Adrenal gland (tissue), 5 donors: ENCODE measurements around the gene PRKN.

Experiments used
- POLR2A ChIP-seq, 2 donors: fragments of 450-650 bp; IDR thresholded peaks; one replicate each; pipeline ENCODE4 v1.6.1; 2017; ENCODE audit warnings: antibody characterized with exemption in 2 of 2, mild to moderate bottlenecking in 2 of 2, moderate library complexity in 1 of 2
- TF ChIP-seq, protein P1 (sequence below), 6 experiments: fragments of 450-650 bp in 4 of 6; fragments of 200-600 bp in 2 of 6; sonication (generic) in 1 of 6; IDR thresholded peaks; 1 replicate in 5 of 6; 2 replicates in 1 of 6; pipeline versions ENCODE4 v1.5.1 to v1.8.0; 2016 to 2021; ENCODE audit warnings: antibody characterized with exemption in 6 of 6, mild to moderate bottlenecking in 2 of 6, moderate library complexity in 1 of 6
- donor health status: DM: no; HTN: no; CAD: no.

GRCh38 chr6:162153120-162153519 lies 574.4 kb downstream of the PRKN start:
- TF ChIP-seq, protein P1, sequence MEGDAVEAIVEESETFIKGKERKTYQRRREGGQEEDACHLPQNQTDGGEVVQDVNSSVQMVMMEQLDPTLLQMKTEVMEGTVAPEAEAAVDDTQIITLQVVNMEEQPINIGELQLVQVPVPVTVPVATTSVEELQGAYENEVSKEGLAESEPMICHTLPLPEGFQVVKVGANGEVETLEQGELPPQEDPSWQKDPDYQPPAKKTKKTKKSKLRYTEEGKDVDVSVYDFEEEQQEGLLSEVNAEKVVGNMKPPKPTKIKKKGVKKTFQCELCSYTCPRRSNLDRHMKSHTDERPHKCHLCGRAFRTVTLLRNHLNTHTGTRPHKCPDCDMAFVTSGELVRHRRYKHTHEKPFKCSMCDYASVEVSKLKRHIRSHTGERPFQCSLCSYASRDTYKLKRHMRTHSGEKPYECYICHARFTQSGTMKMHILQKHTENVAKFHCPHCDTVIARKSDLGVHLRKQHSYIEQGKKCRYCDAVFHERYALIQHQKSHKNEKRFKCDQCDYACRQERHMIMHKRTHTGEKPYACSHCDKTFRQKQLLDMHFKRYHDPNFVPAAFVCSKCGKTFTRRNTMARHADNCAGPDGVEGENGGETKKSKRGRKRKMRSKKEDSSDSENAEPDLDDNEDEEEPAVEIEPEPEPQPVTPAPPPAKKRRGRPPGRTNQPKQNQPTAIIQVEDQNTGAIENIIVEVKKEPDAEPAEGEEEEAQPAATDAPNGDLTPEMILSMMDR (IDR thresholded peaks at IDR 0.05) = no peak
- no peak for TF ChIP-seq POLR2A (IDR thresholded peaks at IDR 0.05)
